GM21390 (cell line): Measurements from ENCODE around the gene OPN4.

Source experiments
- ATAC-seq: cut with Tn5 transposase; IDR thresholded peaks from one replicate; pipeline ENCODE4 v1.9.1; 2021; ENCODE audit not compliant: unreplicated experiment

OPN4 gene

DNA sequence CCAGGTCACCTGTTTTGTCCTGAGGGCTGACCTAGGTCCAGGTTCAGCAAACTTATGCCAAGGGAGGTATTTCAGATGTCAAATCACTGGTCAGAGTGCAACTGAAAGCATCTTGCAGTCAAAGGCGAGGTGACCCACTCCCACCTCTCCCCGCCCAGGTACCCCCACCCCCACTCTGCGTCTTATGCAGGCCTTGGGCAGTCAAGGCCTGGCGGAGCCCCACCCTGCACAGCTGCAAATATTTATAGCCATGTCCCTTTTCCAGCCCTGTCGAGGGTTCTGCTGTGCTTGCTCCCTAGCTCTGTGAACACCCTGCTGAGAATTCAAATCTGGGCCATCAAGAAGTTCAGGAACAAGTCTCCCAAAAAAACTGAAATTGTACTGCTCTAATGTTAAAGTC is 61.5 kb downstream of the OPN4 start:
- no peak for ATAC-seq
